ENCODE measurements around the gene ZXDC.

- TF ChIP-seq POLR2AphosphoS5 (IDR thresholded peaks at IDR 0.05; ENCODE audit: low read depth): no peak
- TF ChIP-seq CTCF (IDR thresholded peaks at IDR 0.05; ENCODE audit: insufficient read depth, low read length): no peak
- TF ChIP-seq GABPA (IDR thresholded peaks at IDR 0.05; ENCODE audit: low read depth): no peak
These were observed 35.6 kb upstream of the ZXDC start for GRCh38 chr3:126511291-126511690.
